ENCODE data around the gene TERT.
"Not testable (repeated sequence)": the region's sequence is repeated elsewhere in the genome, so short reads cannot be mapped to it uniquely, and the experiment has no call there.

The TERT gene

DNA sequence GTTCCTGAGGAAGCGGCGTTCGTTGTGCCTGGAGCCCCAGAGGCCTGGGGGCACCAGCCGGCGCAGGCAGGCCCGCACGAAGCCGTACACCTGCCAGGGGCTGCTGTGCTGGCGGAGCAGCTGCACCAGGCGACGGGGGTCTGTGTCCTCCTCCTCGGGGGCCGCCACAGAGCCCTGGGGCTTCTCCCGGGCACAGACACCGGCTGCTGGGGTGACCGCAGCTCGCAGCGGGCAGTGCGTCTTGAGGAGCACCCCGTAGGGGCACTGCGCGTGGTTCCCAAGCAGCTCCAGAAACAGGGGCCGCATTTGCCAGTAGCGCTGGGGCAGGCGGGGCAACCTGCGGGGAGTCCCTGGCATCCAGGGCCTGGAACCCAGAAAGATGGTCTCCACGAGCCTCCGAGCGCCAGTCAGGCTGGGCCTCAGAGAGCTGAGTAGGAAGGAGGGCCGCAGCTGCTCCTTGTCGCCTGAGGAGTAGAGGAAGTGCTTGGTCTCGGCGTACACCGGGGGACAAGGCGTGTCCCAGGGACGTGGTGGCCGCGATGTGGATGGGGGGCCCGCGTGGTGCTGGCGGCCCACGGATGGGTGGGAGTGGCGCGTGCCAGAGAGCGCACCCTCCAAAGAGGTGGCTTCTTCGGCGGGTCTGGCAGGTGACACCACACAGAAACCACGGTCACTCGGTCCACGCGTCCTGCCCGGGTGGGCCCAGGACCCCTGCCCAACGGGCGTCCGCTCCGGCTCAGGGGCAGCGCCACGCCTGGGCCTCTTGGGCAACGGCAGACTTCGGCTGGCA lies 1.3 kb downstream of the TERT start:
- no peak for DNase-seq

DNA sequence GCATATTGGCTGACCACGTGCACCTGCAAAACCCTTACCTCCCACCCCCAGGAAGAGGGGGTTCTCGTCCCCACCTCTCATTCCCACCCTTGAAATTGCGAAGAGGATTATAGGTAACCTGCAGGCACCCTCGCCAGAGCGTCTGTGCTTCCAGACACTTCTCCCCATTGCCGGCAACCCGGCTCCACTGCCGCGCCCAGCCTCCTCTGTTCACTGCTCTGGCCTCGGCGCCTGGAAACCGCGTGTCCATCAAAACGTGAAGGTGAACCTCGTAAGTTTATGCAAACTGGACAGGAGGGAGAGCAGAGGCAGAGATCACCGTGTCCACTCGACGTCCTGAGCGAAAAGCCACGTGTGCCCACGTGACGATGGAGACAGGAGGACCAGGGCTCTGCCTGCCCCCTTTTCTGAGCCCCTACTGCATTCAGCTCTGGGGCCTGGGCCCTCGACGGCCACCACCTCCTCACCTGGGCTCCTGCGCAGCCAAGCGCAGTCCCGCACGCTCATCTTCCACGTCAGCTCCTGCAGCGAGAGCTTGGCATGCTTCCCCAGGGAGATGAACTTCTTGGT lies 1.9 kb downstream of the TERT start:
- DNase-seq, result no peak

DNA sequence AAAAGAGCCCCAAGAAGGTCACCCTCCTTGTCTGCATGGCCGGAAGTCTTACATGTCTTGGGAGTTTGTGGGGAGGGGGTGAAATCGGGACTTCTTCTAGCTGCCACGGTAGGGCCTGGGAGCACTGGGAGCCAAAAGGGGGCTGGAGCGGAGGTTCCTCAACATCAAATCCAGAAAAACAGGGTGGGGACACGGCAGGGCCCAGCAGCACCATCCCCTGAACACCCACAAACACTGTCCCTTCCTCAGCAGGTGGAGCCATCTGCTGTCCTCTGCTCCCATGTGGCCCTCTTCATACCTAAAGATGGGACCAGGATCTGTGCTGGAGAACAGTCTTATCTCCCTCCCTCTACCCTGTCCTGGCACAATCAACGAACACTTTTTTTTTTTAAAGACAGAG lies 2.7 kb downstream of the TERT start:
- no peak for DNase-seq

DNA sequence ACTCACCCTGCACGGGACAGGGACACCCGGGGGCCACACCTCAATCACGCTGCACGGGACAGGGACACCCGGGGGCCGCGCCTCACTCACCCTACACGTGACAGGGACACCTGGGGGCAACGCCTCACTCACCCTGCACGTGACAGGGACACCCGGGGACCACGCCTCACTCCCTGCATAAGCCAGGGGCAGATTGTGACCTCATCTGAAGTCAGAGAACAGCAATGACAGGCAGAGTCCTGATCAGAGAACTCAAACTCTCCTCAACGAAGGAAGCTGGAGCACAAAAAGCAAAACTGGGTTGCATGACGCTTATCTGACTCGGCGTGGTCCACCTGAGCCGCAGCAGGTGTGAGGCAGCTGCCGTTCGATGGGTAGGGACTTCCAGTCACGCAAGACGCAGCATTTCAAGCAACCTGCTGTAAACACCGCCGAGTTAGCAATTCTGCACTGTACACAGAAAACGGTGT lies 3.2 kb downstream of the TERT start:
- no peak for DNase-seq

GRCh38 chr5:1290956-1291355 lies 3.9 kb downstream of the TERT start:
- DNase-seq, result not testable (repeated sequence)

GRCh38 chr5:1289559-1289958 lies 5.3 kb downstream of the TERT start:
- not testable (repeated sequence) for DNase-seq

DNA sequence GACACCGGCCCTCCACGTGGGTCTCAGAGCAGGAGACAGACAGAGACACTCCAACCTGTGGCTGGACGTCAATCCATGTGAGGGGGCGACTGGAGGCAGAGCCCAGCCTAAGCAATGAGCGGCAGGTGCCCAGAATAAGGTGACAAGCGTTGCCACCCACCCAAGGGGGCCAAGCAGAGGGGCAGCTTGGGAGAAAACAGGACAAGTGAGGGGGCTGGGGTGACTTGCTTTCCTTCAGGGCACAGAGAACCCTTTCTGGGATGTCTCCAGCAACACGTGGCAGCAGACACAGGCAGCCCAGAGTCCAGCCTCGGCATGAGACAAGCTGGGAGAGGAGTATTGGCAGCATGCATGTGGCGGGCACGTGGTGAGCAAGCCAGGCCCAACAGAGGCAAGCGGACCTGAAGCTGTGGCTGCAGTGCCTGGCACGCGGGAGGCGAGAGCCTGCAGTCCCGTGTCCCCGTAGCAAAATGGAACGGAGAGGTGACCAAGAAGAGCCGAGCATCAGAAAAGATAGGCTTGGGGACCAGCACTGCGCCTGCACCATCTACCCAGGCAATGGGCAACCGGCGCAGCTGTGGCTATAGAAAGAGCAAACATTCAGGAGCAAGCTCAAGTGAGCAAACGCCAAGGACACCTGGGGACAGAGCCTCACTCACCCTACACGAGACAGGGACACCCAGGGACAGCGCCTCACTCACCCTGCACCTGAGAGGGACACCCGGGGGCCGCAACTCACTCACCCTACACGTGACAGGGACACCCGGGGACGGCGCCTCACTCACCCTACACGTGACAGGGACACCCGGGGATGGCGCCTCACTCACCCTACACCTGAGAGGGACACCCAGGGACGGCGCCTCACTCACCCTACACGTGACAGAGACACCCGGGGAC lies 6.2 kb downstream of the TERT start:
- no peak for DNase-seq

- DNase-seq, result no peak
These were observed 9.0 kb downstream of the TERT start for GRCh38 chr5:1285883-1286291.

DNA sequence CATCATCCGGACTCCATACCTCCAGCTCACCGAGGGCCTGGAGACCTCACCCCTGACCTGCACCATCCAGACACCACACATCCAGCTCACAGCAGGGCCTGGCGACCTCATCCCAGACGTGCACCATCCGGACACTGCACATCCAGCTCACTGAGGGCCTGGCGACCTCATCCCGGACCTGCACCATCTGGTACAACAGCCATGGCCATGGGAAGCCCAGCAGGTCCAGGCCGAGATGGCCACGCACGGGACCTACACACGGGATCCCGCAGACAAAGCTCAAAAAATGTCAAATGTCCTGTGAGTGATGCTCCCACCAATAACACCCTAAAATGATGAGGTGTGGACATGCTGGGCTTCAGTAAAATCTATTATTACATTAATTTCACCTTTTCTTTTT lies 9.7 kb downstream of the TERT start:
- no peak for DNase-seq

DNA sequence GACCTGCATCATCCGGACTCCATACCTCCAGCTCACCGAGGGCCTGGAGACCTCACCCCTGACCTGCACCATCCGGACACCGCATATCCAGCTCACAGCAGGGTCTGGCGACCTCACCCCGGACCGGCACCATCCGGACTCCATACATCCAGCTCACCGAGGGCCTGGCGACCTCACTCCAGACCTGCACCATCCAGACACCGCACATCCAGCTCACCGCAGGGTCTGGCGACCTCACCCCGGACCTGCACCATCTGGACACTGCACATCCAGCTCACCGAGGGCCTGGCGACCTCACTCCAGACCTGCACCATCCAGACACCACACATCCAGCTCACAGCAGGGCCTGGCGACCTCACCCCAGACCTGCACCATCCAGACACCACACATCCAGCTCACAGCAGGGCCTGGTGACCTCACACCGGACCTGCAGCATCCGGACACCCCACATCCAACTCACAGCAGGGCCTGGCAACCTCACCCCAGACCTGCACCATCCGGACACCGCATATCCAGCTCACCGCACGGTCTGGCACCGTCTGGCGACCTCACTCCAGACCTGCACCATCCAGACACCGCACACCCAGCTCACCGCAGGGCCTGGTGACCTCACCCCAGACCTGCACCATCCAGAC lies 10.4 kb downstream of the TERT start:
- not testable (repeated sequence) for DNase-seq

DNA sequence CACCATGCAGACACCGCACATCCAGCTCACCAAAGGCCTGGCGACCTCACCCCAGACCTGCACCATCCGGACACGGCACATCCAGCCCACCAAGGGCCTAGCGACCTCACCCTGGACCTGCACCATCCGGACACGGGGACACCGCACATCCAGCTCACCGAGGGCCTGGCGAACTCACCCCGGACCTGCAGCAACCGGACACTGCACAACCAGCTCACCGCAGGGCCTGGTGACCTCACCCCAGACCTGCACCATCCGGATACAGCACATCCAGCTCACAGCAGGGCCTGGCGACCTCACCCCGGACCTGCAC lies 11.2 kb downstream of the TERT start:
- not testable (repeated sequence) for DNase-seq

DNA sequence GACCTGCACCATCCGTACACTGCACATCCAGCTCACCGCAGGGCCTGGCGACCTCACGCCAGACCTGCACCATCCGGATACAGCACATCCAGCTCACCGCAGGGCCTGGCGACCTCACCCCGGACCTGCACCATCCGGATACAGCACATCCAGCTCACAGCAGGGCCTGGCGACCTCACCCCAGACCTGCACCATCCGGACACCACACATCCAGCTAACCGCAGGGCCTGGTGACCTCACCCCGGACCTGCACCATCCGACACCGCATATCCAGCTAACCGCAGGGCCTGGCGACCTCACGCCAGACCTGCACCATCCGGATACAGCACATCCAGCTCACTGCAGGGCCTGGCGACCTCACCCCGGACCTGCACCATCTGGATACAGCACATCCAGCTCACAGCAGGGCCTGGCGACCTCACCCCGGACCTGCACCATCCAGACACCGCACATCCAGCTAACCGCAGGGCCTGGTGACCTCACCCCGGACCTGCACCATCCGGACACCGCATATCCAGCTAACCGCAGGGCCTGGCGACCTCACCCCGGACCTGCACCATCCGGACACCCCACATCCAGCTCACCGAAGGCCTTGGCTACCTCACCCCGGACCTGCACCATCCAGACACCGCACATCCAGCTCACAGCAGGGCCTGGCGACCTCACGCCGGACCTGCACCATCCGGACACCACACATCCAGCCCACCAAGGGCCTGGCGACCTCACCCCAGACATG lies 11.7 kb downstream of the TERT start:
- DNase-seq, result not testable (repeated sequence)

DNA sequence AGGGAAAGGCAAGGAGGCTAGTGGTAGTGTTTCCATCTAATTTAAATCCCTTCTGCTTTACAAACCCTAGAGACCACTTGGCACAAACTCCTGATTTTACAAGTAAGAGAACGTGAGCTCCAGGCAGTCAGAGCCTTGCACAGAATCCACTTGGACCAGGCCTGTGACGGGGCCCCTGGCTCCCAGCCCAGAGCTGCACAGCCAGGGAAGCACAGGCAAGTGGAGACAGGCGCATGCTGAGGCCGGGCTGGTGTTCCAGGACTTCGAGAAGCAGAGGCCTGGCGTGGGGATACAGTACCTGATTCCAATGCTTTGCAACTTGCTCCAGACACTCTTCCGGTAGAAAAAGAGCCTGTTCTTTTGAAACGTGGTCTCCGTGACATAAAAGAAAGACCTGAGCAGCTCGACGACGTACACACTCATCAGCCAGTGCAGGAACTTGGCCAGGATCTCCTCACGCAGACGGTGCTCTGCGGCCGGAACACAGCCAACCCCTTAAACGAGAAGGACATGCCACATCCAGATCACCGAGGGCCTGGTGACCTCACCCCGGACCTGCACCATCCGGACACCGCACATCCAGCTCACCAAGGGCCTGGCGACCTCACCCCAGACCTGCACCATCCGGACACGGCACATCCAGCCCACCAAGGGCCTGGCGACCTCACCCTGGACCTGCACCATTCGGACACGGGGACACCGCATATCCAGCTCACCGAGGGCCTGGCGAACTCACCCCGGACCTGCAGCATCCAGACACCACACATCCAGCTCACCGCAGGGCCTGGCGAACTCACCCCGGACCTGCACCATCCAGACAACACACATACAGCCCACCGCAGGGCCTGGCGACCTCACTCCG lies 12.5 kb downstream of the TERT start:
- no peak for DNase-seq

- no peak for DNase-seq
These were observed 13.6 kb downstream of the TERT start for GRCh38 chr5:1281038-1281882.

DNA sequence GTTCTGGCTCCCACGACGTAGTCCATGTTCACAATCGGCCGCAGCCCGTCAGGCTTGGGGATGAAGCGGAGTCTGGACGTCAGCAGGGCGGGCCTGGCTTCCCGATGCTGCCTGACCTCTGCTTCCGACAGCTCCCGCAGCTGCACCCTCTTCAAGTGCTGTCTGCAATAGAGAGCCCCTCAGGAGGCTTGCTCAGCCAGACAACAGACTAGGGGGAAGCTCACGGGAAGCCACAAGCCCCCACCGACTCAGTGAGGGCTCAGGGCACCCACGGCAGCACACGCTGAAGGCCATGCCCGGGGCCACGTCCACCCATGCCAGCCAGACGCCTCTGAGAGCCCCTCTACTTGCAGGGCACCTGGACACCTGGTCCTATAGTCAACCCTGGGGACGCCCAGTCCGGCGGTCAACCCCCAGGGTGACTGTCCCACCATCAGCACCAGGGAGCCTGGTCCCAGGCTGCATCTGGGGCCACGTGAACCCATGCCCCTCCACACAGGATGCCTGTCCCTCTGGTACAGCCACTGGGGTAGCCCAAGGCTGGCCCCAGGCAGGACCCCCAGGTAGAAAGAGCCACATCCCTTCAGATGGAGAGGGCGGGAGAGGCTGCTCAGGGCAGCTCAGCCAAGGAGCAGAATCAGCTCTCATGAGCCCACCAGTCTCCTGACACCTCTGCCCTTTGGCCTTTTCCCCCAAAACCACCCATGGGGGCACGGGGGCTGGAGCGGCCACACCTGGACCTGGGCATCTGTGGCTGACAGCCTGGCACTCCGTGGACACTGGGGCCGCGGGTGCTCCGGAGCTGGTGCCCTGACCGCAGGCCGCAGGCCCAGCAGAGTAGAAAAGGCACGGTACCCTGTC lies 14.5 kb downstream of the TERT start:
- no peak for DNase-seq

- DNase-seq, result no peak
These were observed 15.3 kb downstream of the TERT start for GRCh38 chr5:1279443-1280151.

DNA sequence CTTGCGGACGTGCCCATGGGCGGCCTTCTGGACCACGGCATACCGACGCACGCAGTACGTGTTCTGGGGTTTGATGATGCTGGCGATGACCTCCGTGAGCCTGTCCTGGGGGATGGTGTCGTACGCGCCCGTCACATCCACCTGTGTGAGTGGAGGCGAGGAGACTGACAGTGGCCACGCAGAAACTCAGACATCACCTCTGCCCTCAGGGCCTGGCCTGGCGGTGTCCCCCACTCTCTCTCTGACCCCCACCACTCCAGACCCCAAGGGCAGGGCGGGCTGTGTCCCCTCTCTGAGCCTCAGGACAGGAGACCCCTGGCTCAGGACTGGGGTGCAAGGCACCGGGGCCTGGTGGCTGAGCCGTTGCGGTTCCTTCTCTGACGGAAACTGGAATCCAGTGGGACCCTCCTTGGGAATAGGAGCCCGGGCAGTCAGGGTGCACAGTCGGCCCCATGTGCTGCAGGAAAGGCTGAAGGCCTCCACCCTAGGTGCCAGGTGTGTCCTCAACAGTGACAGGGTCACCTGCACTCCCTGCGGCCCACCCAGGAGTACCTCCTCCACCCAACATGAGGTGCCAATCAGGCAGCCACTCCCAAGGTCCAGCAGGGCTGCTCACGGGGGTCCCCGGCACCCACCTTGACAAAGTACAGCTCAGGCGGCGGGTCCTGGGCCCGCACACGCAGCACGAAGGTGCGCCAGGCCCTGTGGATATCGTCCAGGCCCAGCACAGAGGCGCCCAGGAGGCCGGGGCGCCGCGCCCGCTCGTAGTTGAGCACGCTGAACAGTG lies 16.0 kb downstream of the TERT start:
- no peak for DNase-seq

- no peak for DNase-seq
These were observed 16.7 kb downstream of the TERT start for GRCh38 chr5:1278216-1278615.

Data from CD4-positive, alpha-beta T cell treated with Interleukin-21 for 1 hour (primary cell).